ENCODE data around the gene CPNE1.

- no peak for TF ChIP-seq CTCF (conservative IDR thresholded peaks at IDR 0.05; ENCODE audit: low read length)
- TF ChIP-seq EZH2phosphoT487 (IDR thresholded peaks at IDR 0.05; ENCODE audit: borderline replicate concordance) = no peak
Observed at GRCh38 chr20:35640724-35641123, 24.0 kb downstream of the CPNE1 start.
